Naive thymus-derived CD4-positive, alpha-beta T cell (primary cell): ENCODE measurements around the gene BACH1. TPM values are rescaled to one million over a fixed set of nuclear protein-coding genes. Genes with fewer than 3 reads are reported as not detected.
A peak's percentile ranks its signal among the peaks of the same experiment; 100 is the strongest.

Experiments used
- ATAC-seq: fragments of 150-1000 bp; cut with Tn5 transposase; 2 replicates; pipeline ENCODE4 v1.10.0; 2021; ENCODE audit warnings: mild to moderate bottlenecking, moderate library complexity
- CTCF ChIA-PET: fragments of 350-600 bp; sonication (Branson Sonifier 250); formaldehyde crosslinking; loops from one replicate; lab custom pipeline; 2021; ENCODE audit warnings: antibody characterized with exemption; lab: Charles Lee
- POLR2A ChIA-PET: fragments of 350-600 bp; sonication (Branson Sonifier 250); formaldehyde crosslinking; loops from one replicate; lab custom pipeline; 2021; ENCODE audit warnings: antibody characterized with exemption, inconsistent platforms; lab: Charles Lee
- DNase-seq, 9 donors: peaks; one replicate each; pipeline versions ENCODE4 v3.0.0 to v3.0.0-alpha.2; 2020 to 2022; ENCODE audit warnings: mixed read lengths in 1 of 9
- H3K27ac ChIP-seq: one replicate; pipeline ENCODE4 v1.7.0; 2013; ENCODE audit warnings: mild to moderate bottlenecking, low read depth, low read length, moderate library complexity
- H3K27me3 ChIP-seq, 2 donors: one replicate each; pipeline ENCODE4 v1.7.0; 2013; ENCODE audit warnings: low read length in 2 of 2, mild to moderate bottlenecking in 2 of 2, moderate library complexity in 2 of 2; ENCODE audit not compliant: control insufficient read depth in 2 of 2, insufficient read depth in 2 of 2
- H3K36me3 ChIP-seq, 3 experiments: 1 replicate in 2 of 3; 2 replicates in 1 of 3; pipeline ENCODE4 v1.7.0; 2013; ENCODE audit warnings: low read length in 3 of 3, mild to moderate bottlenecking in 3 of 3, moderate library complexity in 1 of 3; ENCODE audit not compliant: insufficient read depth in 3 of 3, control insufficient read depth in 2 of 3
- H3K4me1 ChIP-seq, 2 donors: one replicate each; pipeline ENCODE4 v1.7.0; 2013; ENCODE audit warnings: low read length in 2 of 2, mild to moderate bottlenecking in 2 of 2, moderate library complexity in 1 of 2; ENCODE audit not compliant: control insufficient read depth in 2 of 2, insufficient read depth in 2 of 2
- H3K4me3 ChIP-seq: 2 replicates; pipeline ENCODE4 v1.7.0; 2013; ENCODE audit warnings: mild to moderate bottlenecking, low read length
- H3K9me3 ChIP-seq, 3 experiments: 1 replicate in 2 of 3; 2 replicates in 1 of 3; pipeline ENCODE4 v1.7.0; 2013; ENCODE audit warnings: low read length in 3 of 3; ENCODE audit not compliant: control insufficient read depth in 2 of 3
- H3K27ac Mint-ChIP-seq, 9 donors: one replicate each; pipeline ENCODE4 v1.8.0; 2020 to 2022; ENCODE audit warnings: mixed read lengths in 9 of 9, mild to moderate bottlenecking in 8 of 9, moderate library complexity in 5 of 9, inconsistent platforms in 2 of 9
- H3K27me3 Mint-ChIP-seq, 5 donors: one replicate each; pipeline ENCODE4 v1.8.0; 2021 to 2022; ENCODE audit warnings: mixed read lengths in 5 of 5, mild to moderate bottlenecking in 1 of 5
- H3K36me3 Mint-ChIP-seq, 5 donors: one replicate each; pipeline ENCODE4 v1.8.0; 2020 to 2022; ENCODE audit warnings: mixed read lengths in 5 of 5, mild to moderate bottlenecking in 3 of 5, inconsistent platforms in 1 of 5
- H3K4me1 Mint-ChIP-seq, 7 donors: one replicate each; pipeline ENCODE4 v1.8.0; 2020 to 2022; ENCODE audit warnings: mixed read lengths in 7 of 7, mild to moderate bottlenecking in 3 of 7, inconsistent platforms in 1 of 7
- H3K4me3 Mint-ChIP-seq, 10 donors: one replicate each; pipeline ENCODE4 v1.8.0; 2020 to 2022; ENCODE audit warnings: mild to moderate bottlenecking in 10 of 10, mixed read lengths in 10 of 10, moderate library complexity in 6 of 10, inconsistent platforms in 2 of 10
- H3K9me3 Mint-ChIP-seq, 11 donors: one replicate each; pipeline ENCODE4 v1.8.0; 2020 to 2022; ENCODE audit warnings: mixed read lengths in 11 of 11, mild to moderate bottlenecking in 4 of 11, inconsistent platforms in 1 of 11, moderate library complexity in 1 of 11
- intact Hi-C, 2 donors: fragments of 100-400 bp; cut with micrococcal nuclease; formaldehyde crosslinking; loops; one replicate each; pipeline ENCODE4 v1.15.1; 2023
- polyA plus RNA-seq, 2 donors: library from polyadenylated mRNA; unstranded; fragments of 300-500 nt; fragmentation: Illumina TruSeq; gene quantifications; one replicate each; pipeline ENCODE4 v1.2.3, GENCODE V29; 2021
- total RNA-seq, 6 experiments: library from RNA in 5 of 6; stranded (reverse) in 5 of 6; gene quantifications; 1 replicate in 5 of 6; 2 replicates in 1 of 6; pipeline ENCODE4 v1.2.3 and lab custom pipeline; 2021 to 2026

The BACH1 gene
- total and polyA plus RNA-seq, 7 experiments from 2014 or later: 22.6 to 95.6 (median 42.0) TPM

- H3K36me3 Mint-ChIP-seq: peaks cover 0 to 9% (median 8%) of the 10 kb centered on the region in 5 donors
- H3K27me3 ChIP-seq: no peaks in the 10 kb centered on the region
- intact Hi-C loops: loop anchor here (1.0 to 10.0 kb wide), 12 partner anchors 8 to 1887 kb away; partner anchors contain the start of genes LTN1 (in 2 of the 2) and CCT8 (in 1 of the 2)
- H3K4me1 Mint-ChIP-seq: peaks cover 39 to 80% (median 70%) of the 10 kb centered on the region in 7 donors
- H3K36me3 ChIP-seq: no peaks in the 10 kb centered on the region
- peak overlapping the region; percentile 86 for H3K27ac ChIP-seq
- ATAC-seq (no peak), DNase-seq (peak in 1 of 9 donors; percentile 12)
- peaks cover 0 to 28% (median 7%) of the 10 kb centered on the region in 11 donors for H3K9me3 Mint-ChIP-seq
- peak overlapping the region; percentile 9 to 87 (median 65) for H3K27ac Mint-ChIP-seq
- CTCF ChIA-PET: interaction anchor here (0.8 to 1.1 kb wide), 3 partner anchors 79 to 152 kb away, joined by 3 to 4 read pairs (median 3); no protein-coding TSS in a partner anchor
- H3K4me3 Mint-ChIP-seq: peak overlapping the region; percentile 5 to 92 (median 73)
- peaks cover 4 to 44% of the 10 kb centered on the region in 2 donors for H3K4me1 ChIP-seq
- H3K9me3 ChIP-seq: peaks cover 0 to 3% (median 0%) of the 10 kb centered on the region in 3 experiments
- peaks cover 0 to 3% (median 0%) of the 10 kb centered on the region in 5 donors for H3K27me3 Mint-ChIP-seq
- peak overlapping the region; percentile 71 for H3K4me3 ChIP-seq
- POLR2A ChIA-PET: interaction anchor here (0.6 to 4.9 kb wide), 5 partner anchors 128 to 274 kb away, joined by 3 to 54 read pairs (median 3); partner anchors contain the start of genes CCT8 and USP16
These were observed 1.0 kb upstream of the BACH1 start for GRCh38 chr21:29297483-29298347.

- Mint-ChIP-seq H3K27ac (peak overlapping the region; percentile 71 to 91 (median 78)), H3K36me3 (peaks cover 0 to 9% (median 8%) of the 10 kb centered on the region in 5 donors), H3K9me3 (peaks cover 0 to 28% (median 7%) of the 10 kb centered on the region in 11 donors), H3K4me3 (peak overlapping the region; percentile 84 to 94 (median 90)), H3K4me1 (peaks cover 42 to 82% (median 72%) of the 10 kb centered on the region in 7 donors), H3K27me3 (peaks cover 0 to 2% (median 0%) of the 10 kb centered on the region in 5 donors)
- ChIA-PET POLR2A (interaction anchor here (0.6 to 4.9 kb wide), 11 partner anchors 8 to 297 kb away, joined by 3 to 54 read pairs (median 4); partner anchors contain the start of genes CCT8 and USP16), CTCF (interaction anchor here (0.8 to 1.4 kb wide), 3 partner anchors 13 to 49 kb away, joined by 4 read pairs; no protein-coding TSS in a partner anchor)
- peaks cover 0 to 3% (median 0%) of the 10 kb centered on the region in 3 experiments for H3K9me3 ChIP-seq
- peak overlapping the region; percentile 71 for H3K4me3 ChIP-seq
- H3K27me3 ChIP-seq: no peaks in the 10 kb centered on the region
- no peaks in the 10 kb centered on the region for H3K36me3 ChIP-seq
- H3K27ac ChIP-seq: peak overlapping the region; percentile 86
- DNase-seq (peak; percentile 49 to 78 (median 62)), ATAC-seq (peak; percentile 77)
- peaks cover 4 to 41% of the 10 kb centered on the region in 2 donors for H3K4me1 ChIP-seq
- intact Hi-C loops: loop anchor here (1.0 to 10.0 kb wide), 19 partner anchors 49 to 1886 kb away; partner anchors contain the start of genes LTN1 (in 2 of the 2), CCT8 (in 1 of the 2) and USP16 (in 1 of the 2)
These were observed 559 bp downstream of the BACH1 start for GRCh38 chr21:29299046-29299915.

GRCh38 chr21:29299916-29300806, 1.4 kb downstream of the BACH1 start:
- Histone ChIP-seq H3K4me3 (peak overlapping the region; percentile 71), H3K36me3 (no peaks in the 10 kb centered on the region), H3K9me3 (peaks cover 0 to 3% (median 0%) of the 10 kb centered on the region in 3 experiments), H3K4me1 (peaks cover 4 to 34% of the 10 kb centered on the region in 2 donors), H3K27me3 (no peaks in the 10 kb centered on the region), H3K27ac (peak overlapping the region; percentile 86)
- Mint-ChIP-seq H3K9me3 (peaks cover 0 to 26% (median 7%) of the 10 kb centered on the region in 11 donors), H3K27me3 (no peaks in the 10 kb centered on the region), H3K27ac (peak overlapping the region; percentile 71 to 91 (median 78)), H3K4me3 (peak overlapping the region; percentile 84 to 94 (median 90)), H3K36me3 (peaks cover 0 to 9% (median 6%) of the 10 kb centered on the region in 5 donors), H3K4me1 (peaks cover 41 to 82% (median 69%) of the 10 kb centered on the region in 7 donors)
- intact Hi-C loops: loop anchor here (1.0 to 10.0 kb wide), 21 partner anchors 8 to 1885 kb away; partner anchors contain the start of genes LTN1 (in 2 of the 2), CCT8 (in 1 of the 2) and USP16 (in 1 of the 2)
- DNase-seq (peak in 4 of 9 donors; percentile 15 to 51 (median 22)), ATAC-seq (peak; percentile 23)
- ChIA-PET POLR2A (interaction anchor here (1.0 to 4.9 kb wide), 7 partner anchors 8 to 298 kb away, joined by 3 to 54 read pairs (median 4); partner anchors contain the start of gene CCT8), CTCF (interaction anchor here (0.6 to 1.5 kb wide), 5 partner anchors 9 to 76 kb away, joined by 3 to 5 read pairs (median 4); no protein-coding TSS in a partner anchor)

- H3K36me3 Mint-ChIP-seq: peaks cover 1 to 10% (median 7%) of the 10 kb centered on the region in 5 donors
- H3K27me3 ChIP-seq: no peaks in the 10 kb centered on the region
- peak overlapping the region in 4 of 9 donors; percentile 57 to 89 (median 80) for H3K27ac Mint-ChIP-seq
- H3K9me3 Mint-ChIP-seq: peaks cover 0 to 20% (median 7%) of the 10 kb centered on the region in 11 donors
- peaks cover 0 to 3% (median 0%) of the 10 kb centered on the region in 3 experiments for H3K9me3 ChIP-seq
- CTCF ChIA-PET: interaction anchor here (0.6 to 1.5 kb wide), 4 partner anchors 10 to 75 kb away, joined by 3 to 5 read pairs (median 4); no protein-coding TSS in a partner anchor
- H3K4me3 Mint-ChIP-seq: peak overlapping the region; percentile 84 to 94 (median 90)
- POLR2A ChIA-PET: interaction anchor here (1.0 to 4.9 kb wide), 4 partner anchors 10 to 236 kb away, joined by 3 to 54 read pairs (median 8); partner anchors contain the start of gene CCT8
- DNase-seq (no peak), ATAC-seq (no peak)
- peaks cover 4 to 29% of the 10 kb centered on the region in 2 donors for H3K4me1 ChIP-seq
- H3K4me3 ChIP-seq: no peak overlapping the region
- H3K27ac ChIP-seq: no peak overlapping the region
- no peaks in the 10 kb centered on the region for H3K27me3 Mint-ChIP-seq
- H3K4me1 Mint-ChIP-seq: peaks cover 40 to 81% (median 66%) of the 10 kb centered on the region in 7 donors
- no peaks in the 10 kb centered on the region for H3K36me3 ChIP-seq
- intact Hi-C loops: loop anchor here (1.0 to 10.0 kb wide), 2 partner anchors 8 to 144 kb away; no protein-coding TSS in a partner anchor
These were observed 2.1 kb downstream of the BACH1 start for GRCh38 chr21:29300807-29301138.

- Histone ChIP-seq H3K4me3 (no peak overlapping the region), H3K4me1 (peaks cover 4 to 29% of the 10 kb centered on the region in 2 donors), H3K27me3 (no peaks in the 10 kb centered on the region), H3K9me3 (peaks cover 0 to 3% (median 0%) of the 10 kb centered on the region in 3 experiments), H3K27ac (no peak overlapping the region), H3K36me3 (no peaks in the 10 kb centered on the region)
- peak overlapping the region in 2 of 9 donors; percentile 5 to 6 for H3K27ac Mint-ChIP-seq
- DNase-seq (no peak), ATAC-seq (no peak)
- peaks cover 3 to 14% (median 13%) of the 10 kb centered on the region in 5 donors for H3K36me3 Mint-ChIP-seq
- H3K9me3 Mint-ChIP-seq: peaks cover 0 to 13% (median 6%) of the 10 kb centered on the region in 11 donors
- H3K27me3 Mint-ChIP-seq: no peaks in the 10 kb centered on the region
- CTCF ChIA-PET: interaction anchor here (1.5 kb wide), 1 partner anchor 11 kb away, joined by 4 read pairs; no protein-coding TSS in a partner anchor
- H3K4me1 Mint-ChIP-seq: peaks cover 47 to 83% (median 74%) of the 10 kb centered on the region in 7 donors
- POLR2A ChIA-PET: interaction anchor here (1.0 to 4.9 kb wide), 2 partner anchors 226 to 237 kb away, joined by 3 to 54 read pairs; partner anchors contain the start of gene CCT8
- H3K4me3 Mint-ChIP-seq: peak overlapping the region in 6 of 10 donors; percentile 3 to 32 (median 12)
- intact Hi-C loops: loop anchor here in 1 of 2 donors (10.0 kb wide), 1 partner anchor 143 kb away; no protein-coding TSS in a partner anchor
These were observed 3.0 kb downstream of the BACH1 start for GRCh38 chr21:29301691-29302090.
